SU-DHL-6 (cell line): ENCODE results near the gene ZNF280D.

ENCODE experiments used
- H2AFZ ChIP-seq: fragments of 200-600 bp; sonication (generic); 2 replicates; pipeline ENCODE4 v1.6.1; 2014; ENCODE audit warnings: low read depth, mild to moderate bottlenecking, moderate library complexity, mixed read lengths, antibody characterized with exemption, low read length; ENCODE audit not compliant: severe bottlenecking
- H3F3A ChIP-seq: fragments of 200-600 bp; shearing (Covaris generic); 2 replicates; pipeline ENCODE4 v1.6.0; 2016; ENCODE audit warnings: antibody characterized with exemption, mild to moderate bottlenecking; ENCODE audit not compliant: insufficient read depth
- H3K27ac ChIP-seq: fragments of 200-600 bp; sonication (generic); 2 replicates; pipeline ENCODE4 v1.5.1; 2016; ENCODE audit warnings: low read depth, mild to moderate bottlenecking, low read length, moderate library complexity, mixed read lengths
- H3K27me3 ChIP-seq: fragments of 200-600 bp; sonication (generic), shearing (Covaris generic); 2 replicates; pipeline ENCODE4 v1.6.0; 2014; ENCODE audit warnings: mild to moderate bottlenecking, low read length
- H3K36me3 ChIP-seq: fragments of 200-600 bp; sonication (generic); 2 replicates; pipeline ENCODE4 v1.6.1; 2014; ENCODE audit warnings: mild to moderate bottlenecking, low read length, mixed read lengths
- H3K4me2 ChIP-seq: fragments of 300-600, 200-600 bp; shearing (Covaris generic), sonication (generic); 2 replicates; pipeline ENCODE4 v1.6.0; 2014; ENCODE audit warnings: low read length, low read depth, mild to moderate bottlenecking; ENCODE audit not compliant: poor library complexity, severe bottlenecking
- H3K4me3 ChIP-seq: fragments of 200-600 bp; sonication (generic); 2 replicates; pipeline ENCODE4 v1.5.1; 2014; ENCODE audit warnings: antibody characterized with exemption, low read length, mild to moderate bottlenecking, mixed read lengths; ENCODE audit not compliant: insufficient read depth, poor library complexity, severe bottlenecking
- H3K79me2 ChIP-seq: fragments of 200-600 bp; sonication (generic); 2 replicates; pipeline ENCODE4 v1.6.1; 2014; ENCODE audit warnings: mild to moderate bottlenecking, low read length, moderate library complexity; ENCODE audit not compliant: insufficient read depth
- H3K9ac ChIP-seq: fragments of 200-600 bp; sonication (generic); 2 replicates; pipeline ENCODE4 v1.7.0; 2014; ENCODE audit warnings: mild to moderate bottlenecking, low read length
- H3K9me2 ChIP-seq: fragments of 200-600 bp; sonication (generic); replicated peaks from 2 replicates; pipeline ENCODE4 v1.6.1; 2014; ENCODE audit warnings: low read length; ENCODE audit not compliant: insufficient read depth
- H3K9me3 ChIP-seq: fragments of 200-600 bp; sonication (generic); 2 replicates; pipeline ENCODE4 v1.6.1; 2014; ENCODE audit warnings: low read length, mixed read lengths; ENCODE audit not compliant: insufficient read depth
- H4K20me1 ChIP-seq: fragments of 200-600 bp; sonication (generic); 2 replicates; pipeline ENCODE4 v1.6.1; 2014; ENCODE audit warnings: low read depth, mild to moderate bottlenecking, antibody characterized with exemption, low read length, moderate library complexity, mixed read lengths
- CTCF ChIP-seq: fragments of 200-600 bp; sonication (generic); IDR thresholded peaks from one replicate; pipeline ENCODE4 v1.5.1; 2017; ENCODE audit warnings: antibody characterized with exemption, mild to moderate bottlenecking, low read length, moderate library complexity; ENCODE audit not compliant: insufficient read depth, poor library complexity, severe bottlenecking
- EZH2phosphoT487 ChIP-seq: fragments of 200-600 bp; sonication (generic), shearing (Covaris generic); conservative IDR thresholded peaks from 2 replicates; pipeline ENCODE4 v1.6.1; 2018; ENCODE audit warnings: mild to moderate bottlenecking, antibody characterized with exemption, low read length, moderate library complexity, mixed read lengths

ZNF280D gene

DNA sequence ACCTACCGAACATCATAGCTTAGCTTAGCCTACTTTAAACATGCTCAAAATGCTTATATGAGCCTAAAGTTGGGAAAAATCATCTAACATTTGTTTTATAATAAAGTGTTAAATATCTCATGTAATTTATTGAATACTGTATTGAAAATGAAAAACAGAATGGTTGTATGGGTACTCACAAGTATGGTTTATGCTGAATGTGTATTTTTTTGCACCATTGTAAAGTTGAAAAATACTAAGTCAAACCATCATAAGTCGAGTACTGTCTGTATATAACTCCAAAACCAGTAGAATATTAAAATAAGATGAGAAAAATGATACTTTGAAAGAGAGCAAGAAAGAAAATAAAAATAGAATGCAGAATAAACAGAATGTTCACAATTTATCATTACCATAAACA, 115.7 kb downstream of the ZNF280D start:
- Histone ChIP-seq H3K4me2 (no peak overlapping the region), H3F3A (no peaks in the 10 kb centered on the region), H3K27me3 (no peaks in the 10 kb centered on the region), H4K20me1 (no peaks in the 10 kb centered on the region), H3K9me3 (no peaks in the 10 kb centered on the region), H3K27ac (no peak overlapping the region), H3K9ac (no peak overlapping the region), H3K4me3 (no peak overlapping the region), H3K79me2 (no peaks in the 10 kb centered on the region), H3K9me2 (no peaks in the 10 kb centered on the region), H2AFZ (no peak overlapping the region), H3K36me3 (no peaks in the 10 kb centered on the region)
- TF ChIP-seq EZH2phosphoT487 (no peak), CTCF (no peak)

GRCh38 chr15:56616551-56616950, 116.8 kb downstream of the ZNF280D start:
- H2AFZ ChIP-seq: no peak overlapping the region

DNA sequence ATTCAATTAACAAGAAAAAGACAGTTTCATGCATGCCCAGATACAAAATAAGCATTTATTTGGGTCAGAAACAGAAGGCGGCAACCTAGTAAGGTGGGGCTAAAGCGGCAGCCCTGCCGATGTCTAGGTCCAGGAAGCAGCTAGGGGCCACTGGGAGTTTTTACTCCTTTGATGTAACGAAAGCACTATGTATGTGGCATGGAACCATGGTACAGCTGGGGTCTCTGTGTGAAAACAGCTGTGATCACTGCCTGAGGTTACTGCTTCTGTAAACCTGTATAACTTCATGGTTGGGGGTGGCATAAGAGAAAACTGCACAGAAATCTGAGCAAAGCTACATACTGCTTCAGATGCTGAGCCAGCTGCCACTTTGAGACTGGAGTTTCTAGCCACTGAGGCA, 119.5 kb downstream of the ZNF280D start:
- Histone ChIP-seq H3K9me3 (no peaks in the 10 kb centered on the region), H3K79me2 (no peaks in the 10 kb centered on the region), H3K27me3 (no peaks in the 10 kb centered on the region), H3K4me3 (no peak overlapping the region), H3K27ac (no peak overlapping the region), H3K4me2 (no peak overlapping the region), H2AFZ (no peak overlapping the region), H4K20me1 (no peaks in the 10 kb centered on the region), H3K36me3 (no peaks in the 10 kb centered on the region), H3K9me2 (no peaks in the 10 kb centered on the region), H3F3A (peaks cover 11% of the 10 kb centered on the region), H3K9ac (no peak overlapping the region)
- TF ChIP-seq EZH2phosphoT487 (no peak), CTCF (no peak)

More at GRCh38 chr15:56616551-56616950, 116.8 kb downstream of the ZNF280D start:
- Histone ChIP-seq H3K27ac (no peak overlapping the region), H4K20me1 (no peaks in the 10 kb centered on the region), H3K36me3 (no peaks in the 10 kb centered on the region), H3K4me2 (no peak overlapping the region), H3K27me3 (no peaks in the 10 kb centered on the region), H3K4me3 (no peak overlapping the region), H3K9me2 (no peaks in the 10 kb centered on the region), H3K79me2 (no peaks in the 10 kb centered on the region), H3F3A (no peaks in the 10 kb centered on the region), H3K9me3 (no peaks in the 10 kb centered on the region), H3K9ac (no peak overlapping the region)
- no peak for TF ChIP-seq EZH2phosphoT487
- no peak for TF ChIP-seq CTCF

DNA sequence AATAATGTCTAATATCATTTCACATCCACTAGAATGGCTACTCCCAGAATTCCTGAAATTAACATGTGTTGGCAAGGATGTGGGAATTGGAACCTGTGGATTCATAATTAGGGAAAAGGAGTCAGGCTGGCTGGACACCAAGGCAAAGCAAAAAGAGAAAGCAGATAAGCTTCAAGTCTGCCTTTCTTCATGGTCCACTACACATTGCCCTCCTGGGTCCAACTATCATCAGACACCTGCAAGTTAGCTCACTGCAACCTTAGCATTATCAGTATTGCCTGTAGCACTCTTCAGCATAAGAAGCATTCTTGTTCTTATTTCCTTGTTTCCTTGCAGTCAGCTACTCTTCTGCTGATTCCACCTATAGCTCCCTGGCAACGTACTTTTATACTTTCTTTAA, 124.3 kb downstream of the ZNF280D start:
- H3K4me3 ChIP-seq: peak overlapping the region; percentile 35
- no peak overlapping the region for H2AFZ ChIP-seq

More for the DNA sequence above, 124.3 kb downstream of the ZNF280D start:
- Histone ChIP-seq H3K9ac (peak overlapping the region; percentile 42), H3K9me3 (peaks cover 14% of the 10 kb centered on the region; the same call in 1 of the 2 replicates), H4K20me1 (no peaks in the 10 kb centered on the region), H3K27me3 (no peaks in the 10 kb centered on the region), H3F3A (peaks cover 30% of the 10 kb centered on the region), H3K27ac (peak overlapping the region; percentile 98), H3K4me2 (peak overlapping the region; percentile 92), H3K9me2 (no peaks in the 10 kb centered on the region), H3K79me2 (no peaks in the 10 kb centered on the region), H3K36me3 (no peaks in the 10 kb centered on the region)
- no peak for TF ChIP-seq CTCF
- no peak for TF ChIP-seq EZH2phosphoT487
